Activated T-helper 9 cell treated with anti-CD3 and anti-CD28 coated beads, Interleukin-2, amount 50 U/mL, for 16 hours (primary cell): ENCODE measurements around the gene SMYD3.
"Not testable (repeated sequence)": the region's sequence is repeated elsewhere in the genome, so short reads cannot be mapped to it uniquely, and the experiment has no call there.

Experiments
- DNase-seq: peaks from one replicate; pipeline ENCODE4 v3.0.0-alpha.2; 2020; ENCODE audit warnings: low read depth

The SMYD3 gene

GRCh38 chr1:245952383-245953026 lies 554.6 kb downstream of the SMYD3 start:
- no peak for DNase-seq

GRCh38 chr1:245948786-245949185 lies 558.3 kb downstream of the SMYD3 start:
- no peak for DNase-seq

GRCh38 chr1:245946905-245947304 lies 560.2 kb downstream of the SMYD3 start:
- DNase-seq = no peak

GRCh38 chr1:245945136-245945535 lies 561.9 kb downstream of the SMYD3 start:
- DNase-seq = not testable (repeated sequence)

DNA sequence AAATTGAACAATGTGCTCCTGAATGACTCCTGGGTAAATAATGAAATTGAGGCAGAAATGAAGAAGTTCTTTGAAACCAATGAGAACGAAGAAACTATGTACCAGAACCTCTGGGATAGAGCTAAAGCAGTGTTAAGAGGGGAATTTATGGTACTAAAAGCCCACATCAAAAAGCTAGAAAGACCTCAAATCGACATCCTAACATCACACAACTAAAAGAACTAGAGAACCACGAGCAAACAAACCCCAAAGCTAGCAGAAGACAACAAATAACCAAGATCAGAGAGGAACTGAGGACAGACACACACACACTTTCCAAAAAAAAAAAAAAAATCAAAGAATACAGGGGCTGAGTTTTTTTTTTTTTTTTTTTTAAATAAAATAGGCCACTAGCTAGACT lies 564.2 kb downstream of the SMYD3 start:
- DNase-seq = no peak

- DNase-seq = not testable (repeated sequence)
Measured at GRCh38 chr1:245941771-245942170, 565.3 kb downstream of the SMYD3 start.

DNA sequence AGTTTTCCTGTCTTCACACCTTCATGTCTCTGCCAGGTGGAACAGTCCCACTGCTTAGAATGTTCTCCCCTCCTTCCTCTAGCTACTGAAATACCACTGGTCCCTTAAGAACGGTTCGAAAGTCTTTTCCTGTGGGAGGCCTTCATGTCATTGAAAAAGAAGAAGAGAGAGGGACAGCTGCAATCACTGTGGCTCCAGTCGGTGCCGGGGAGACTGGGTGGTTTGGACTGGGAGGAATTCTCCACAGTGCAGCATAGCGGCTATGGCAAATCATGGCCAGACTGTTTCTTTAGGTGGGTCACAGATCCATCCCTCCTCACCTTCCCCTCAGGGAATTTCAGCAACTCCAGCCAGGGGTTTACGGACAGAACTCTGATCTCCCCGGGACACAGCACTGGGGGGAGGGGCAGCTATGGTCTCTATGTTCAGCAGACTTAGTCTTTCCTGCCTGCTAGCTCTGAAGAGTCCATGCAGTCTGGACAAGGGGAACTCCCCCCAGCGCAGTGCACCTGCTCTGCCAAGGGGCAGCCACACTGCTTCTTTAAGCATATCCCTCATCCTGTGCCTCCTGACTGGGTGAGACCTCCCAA lies 567.2 kb downstream of the SMYD3 start:
- DNase-seq = no peak

GRCh38 chr1:245938046-245938435 lies 569.0 kb downstream of the SMYD3 start:
- no peak for DNase-seq

- DNase-seq = no peak
Measured at GRCh38 chr1:245937316-245938045, 569.6 kb downstream of the SMYD3 start.

- no peak for DNase-seq
Measured at GRCh38 chr1:245934409-245934808, 572.7 kb downstream of the SMYD3 start.

DNA sequence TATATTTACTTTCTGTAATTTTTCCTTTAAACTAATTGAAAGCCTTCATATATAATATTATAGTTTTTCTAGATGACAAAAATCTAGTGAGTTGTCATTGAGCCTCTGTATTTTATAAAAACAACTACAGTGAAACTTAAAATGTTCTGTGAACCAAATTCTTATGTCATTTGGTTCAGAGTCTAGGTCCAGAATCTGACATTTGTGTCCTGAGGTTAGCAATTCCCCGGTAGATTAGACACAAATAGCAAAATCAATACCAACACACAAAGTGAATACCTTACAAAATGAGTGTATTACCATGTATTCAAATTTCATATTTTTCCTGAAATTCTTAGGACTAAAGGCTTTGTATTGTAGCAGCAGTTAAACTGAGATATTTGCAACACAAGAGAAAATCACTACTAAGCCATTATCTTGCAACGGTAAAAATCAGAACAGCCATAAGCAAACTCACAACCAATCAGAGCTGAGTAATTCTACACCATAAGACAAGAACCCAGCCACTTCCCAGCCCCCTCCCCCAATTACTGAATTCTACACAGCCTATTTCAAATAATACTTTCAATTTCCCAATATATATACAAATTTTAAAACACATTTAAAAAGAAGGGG lies 573.5 kb downstream of the SMYD3 start:
- DNase-seq = no peak

DNA sequence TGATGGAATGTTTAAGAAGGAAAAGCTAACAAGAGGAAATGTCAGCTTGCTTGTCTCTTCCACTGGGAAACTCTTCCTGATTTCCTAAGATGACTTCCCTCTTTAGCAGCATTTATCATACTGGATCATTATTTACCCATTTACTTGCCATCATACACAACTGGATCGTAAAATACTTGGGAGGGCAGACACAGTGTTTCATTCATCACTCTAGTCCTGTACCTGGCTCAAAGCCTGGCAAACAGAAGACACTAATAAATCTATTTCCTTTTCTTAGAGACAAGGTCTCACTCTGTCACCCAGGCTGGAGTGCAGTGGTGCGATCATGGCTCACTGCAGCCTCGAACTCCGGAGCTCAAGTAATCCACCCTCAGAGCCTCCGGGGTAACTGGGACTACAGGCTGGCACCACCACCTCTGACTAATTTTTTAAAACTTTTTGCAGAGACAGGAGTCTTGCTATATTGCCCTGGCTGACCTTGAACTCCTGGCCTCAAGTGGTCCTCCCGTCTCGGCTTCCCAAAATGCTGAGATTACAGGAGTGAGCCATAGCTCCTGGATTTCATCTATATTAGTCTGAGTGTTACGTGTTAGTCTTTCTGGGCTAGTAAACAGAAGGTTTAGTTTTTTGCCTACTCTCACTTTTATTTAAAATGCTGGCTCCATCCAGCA lies 574.6 kb downstream of the SMYD3 start:
- DNase-seq = no peak

GRCh38 chr1:245931450-245931849 lies 575.6 kb downstream of the SMYD3 start:
- no peak for DNase-seq

DNA sequence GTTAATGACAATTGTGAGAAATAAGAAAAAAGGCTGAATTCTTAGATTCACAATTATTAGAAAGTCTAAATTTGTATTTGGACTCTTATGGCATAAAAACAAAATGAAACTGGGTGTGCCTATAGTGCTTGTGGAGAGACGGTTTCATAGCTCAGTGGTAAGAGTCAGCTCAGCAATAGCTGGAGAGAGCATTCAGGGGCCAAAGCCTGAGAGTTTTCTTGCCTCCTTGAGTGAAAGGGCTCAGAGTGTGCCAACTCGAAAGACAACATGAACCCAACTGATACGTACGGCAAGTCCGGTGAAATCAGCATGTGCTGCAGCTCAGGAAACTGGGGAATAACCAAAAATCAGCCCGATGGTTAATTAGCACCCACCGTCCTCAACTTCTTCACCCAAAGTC lies 577.9 kb downstream of the SMYD3 start:
- no peak for DNase-seq

GRCh38 chr1:245926888-245927287 lies 580.2 kb downstream of the SMYD3 start:
- no peak for DNase-seq

DNA sequence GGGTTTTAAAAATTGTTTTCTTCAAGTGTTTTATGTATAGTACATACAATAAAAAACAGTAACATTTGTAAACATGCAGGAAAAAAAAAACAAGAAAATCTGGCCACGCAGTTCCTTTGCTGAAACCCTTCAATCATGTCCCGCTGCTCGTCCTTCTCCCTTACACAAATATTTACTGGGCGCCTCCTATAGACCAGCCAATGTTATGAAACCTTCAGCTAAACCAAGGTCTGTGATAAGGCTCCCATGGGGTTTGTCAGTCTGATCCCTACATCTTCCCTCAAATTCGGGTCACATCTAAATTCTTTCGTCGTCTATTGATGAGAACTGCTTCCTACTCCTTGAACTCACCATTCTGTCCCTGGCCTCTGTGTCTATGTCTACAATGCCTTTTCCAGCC lies 583.9 kb downstream of the SMYD3 start:
- no peak for DNase-seq

- no peak for DNase-seq
Measured at GRCh38 chr1:245921417-245921816, 585.7 kb downstream of the SMYD3 start.

DNA sequence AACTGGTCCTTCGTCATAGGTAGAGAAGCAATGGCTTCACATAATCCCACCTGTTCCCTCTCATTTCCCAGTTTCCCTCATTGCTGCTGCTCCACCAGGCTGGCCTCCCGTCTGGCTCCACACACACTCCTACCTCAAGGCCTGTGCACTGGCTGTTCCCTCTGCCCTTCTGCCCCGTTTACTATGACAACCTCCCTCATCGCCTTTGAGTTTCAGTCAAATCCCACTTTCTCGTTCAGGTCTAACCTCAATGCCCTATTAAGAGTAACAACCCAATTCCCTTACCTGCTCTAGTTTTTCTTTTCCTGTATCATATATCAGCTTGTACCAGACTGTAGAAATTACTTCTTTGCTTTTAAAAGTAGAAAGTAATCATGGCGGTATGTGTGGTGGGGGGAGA lies 589.7 kb downstream of the SMYD3 start:
- no peak for DNase-seq

DNA sequence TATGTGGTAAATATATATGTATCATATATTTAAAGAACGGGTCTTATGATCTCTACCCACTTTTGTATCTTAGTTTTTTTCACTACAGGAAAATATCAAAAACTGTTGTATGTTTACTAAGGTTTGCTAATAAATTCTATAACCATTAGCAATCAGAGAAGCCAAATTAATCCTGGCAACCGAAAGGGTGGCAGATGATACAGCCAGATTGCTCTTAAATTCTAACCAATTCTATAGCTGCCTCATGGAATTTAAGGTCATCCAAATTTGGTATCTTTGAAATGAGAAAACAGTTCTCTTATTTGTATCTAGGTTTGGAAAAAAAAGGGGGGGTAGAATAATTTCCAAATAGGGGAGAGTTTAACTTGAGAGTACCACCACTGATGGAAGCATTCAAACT lies 591.2 kb downstream of the SMYD3 start:
- DNase-seq = no peak

DNA sequence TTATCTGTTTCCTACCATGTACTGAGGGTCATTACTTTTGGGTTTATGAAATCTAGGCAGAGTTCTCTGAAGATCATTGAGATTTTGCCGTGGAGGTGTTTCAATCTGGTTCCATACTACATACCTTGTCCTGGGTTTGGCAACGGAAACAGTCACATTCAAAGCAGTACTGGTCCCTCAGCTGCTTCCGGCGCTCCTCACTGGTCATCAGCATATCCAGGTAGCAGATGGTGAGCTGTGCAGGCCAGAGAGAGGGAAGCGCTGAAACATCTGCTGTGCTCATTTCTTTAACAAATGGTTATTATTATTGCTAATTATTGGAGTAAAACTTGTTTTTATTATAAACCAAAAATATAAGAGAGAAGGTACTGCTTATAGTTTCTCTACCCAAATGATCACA lies 591.7 kb downstream of the SMYD3 start:
- DNase-seq = no peak

DNA sequence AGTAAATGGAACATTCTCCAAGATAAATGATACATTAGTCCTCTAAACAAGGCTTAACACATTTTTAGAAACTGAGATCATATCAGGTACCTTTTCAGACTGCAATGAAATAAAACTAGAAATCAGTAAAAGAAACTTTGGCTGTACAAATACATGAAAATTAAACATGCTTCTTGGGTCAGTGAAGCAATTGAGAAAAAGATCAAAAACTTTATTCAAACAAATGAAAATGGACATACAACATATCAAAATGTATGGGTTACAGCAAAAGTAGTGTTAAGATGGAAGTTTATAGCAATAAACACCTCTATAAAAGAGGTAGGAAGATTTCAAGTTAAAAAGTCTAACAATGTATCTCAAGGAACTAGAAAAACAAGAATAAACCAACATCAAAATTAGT lies 598.5 kb downstream of the SMYD3 start:
- no peak for DNase-seq

- DNase-seq = no peak
Measured at GRCh38 chr1:245906207-245906606, 600.9 kb downstream of the SMYD3 start.

DNA sequence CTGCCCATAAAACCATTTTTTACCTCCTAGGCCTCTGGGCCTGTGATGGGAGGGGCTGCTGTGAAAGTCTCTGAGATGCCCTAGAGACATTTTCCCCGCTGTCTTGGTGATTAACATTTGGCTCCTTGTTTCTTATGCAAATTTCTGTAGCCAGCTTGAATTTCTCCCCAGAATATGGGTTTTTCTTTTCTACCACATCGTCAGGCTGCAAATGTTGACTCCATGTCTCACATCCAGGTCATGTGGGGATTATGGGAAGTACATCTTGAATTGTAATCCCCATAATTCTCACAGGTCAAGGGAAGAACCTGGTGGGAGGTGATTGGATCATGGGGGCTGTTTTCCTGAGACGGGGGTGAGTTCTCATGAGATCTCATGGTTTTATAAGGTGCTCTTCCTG lies 603.2 kb downstream of the SMYD3 start:
- DNase-seq = no peak
